GM23338 (cell line): ENCODE measurements around the gene DNAAF5. TPM values are rescaled to one million over a fixed set of nuclear protein-coding genes. Genes with fewer than 3 reads are reported as not detected.

Source experiments
- ATAC-seq: fragments of 200-7000 bp; cut with Tn5 transposase; 3 replicates; pipeline ENCODE4 v1.9.1; 2020
- DNase-seq: peaks from one replicate; pipeline ENCODE4 v3.0.0-alpha.2; 2015; ENCODE audit warnings: low spot score
- H2AFZ ChIP-seq: fragments of 200-600 bp; sonication (generic); 2 replicates; pipeline ENCODE4 v1.8.0; 2016; ENCODE audit warnings: antibody characterized with exemption, mild to moderate bottlenecking, moderate library complexity
- H3F3A ChIP-seq: fragments of 200-600 bp; sonication (generic); replicated peaks from 2 replicates; pipeline ENCODE4 v1.8.0; 2017; ENCODE audit warnings: antibody characterized with exemption, mixed run types, low read depth
- H3K27ac ChIP-seq: fragments of 200-600 bp; sonication (generic); 2 replicates; pipeline ENCODE4 v1.6.1; 2016; ENCODE audit warnings: low read depth
- H3K27me3 ChIP-seq: fragments of 200-600 bp; sonication (generic); 2 replicates; pipeline ENCODE4 v1.8.0; 2016; ENCODE audit warnings: mild to moderate bottlenecking, mixed run types, moderate library complexity; ENCODE audit not compliant: insufficient read depth
- H3K36me3 ChIP-seq: fragments of 200-600 bp; sonication (generic); 2 replicates; pipeline ENCODE4 v1.8.0; 2016; ENCODE audit warnings: mild to moderate bottlenecking; ENCODE audit not compliant: insufficient read depth
- H3K4me1 ChIP-seq: fragments of 200-600 bp; sonication (generic); 2 replicates; pipeline ENCODE4 v1.8.0; 2016; ENCODE audit warnings: mild to moderate bottlenecking, moderate library complexity; ENCODE audit not compliant: insufficient read depth
- H3K4me2 ChIP-seq: fragments of 200-600 bp; sonication (generic); 2 replicates; pipeline ENCODE4 v1.7.1; 2017; ENCODE audit warnings: mixed run types
- H3K4me3 ChIP-seq: fragments of 200-600 bp; sonication (generic); 2 replicates; pipeline ENCODE4 v1.6.1; 2016; ENCODE audit warnings: mixed run types
- H3K79me2 ChIP-seq: fragments of 200-600 bp; sonication (generic); replicated peaks from 2 replicates; pipeline ENCODE4 v1.8.0; 2017; ENCODE audit warnings: mild to moderate bottlenecking; ENCODE audit not compliant: insufficient read depth
- H3K9me2 ChIP-seq: fragments of 200-600 bp; sonication (generic); 2 replicates; pipeline ENCODE4 v1.8.0; 2017; ENCODE audit not compliant: insufficient read depth
- H4K20me1 ChIP-seq: fragments of 200-600 bp; sonication (generic); replicated peaks from 2 replicates; pipeline ENCODE4 v1.8.0; 2017; ENCODE audit warnings: mild to moderate bottlenecking; ENCODE audit not compliant: insufficient read depth
- H3K27ac Mint-ChIP-seq: 2 replicates; pipeline ENCODE4 v1.8.0; 2020; ENCODE audit warnings: inconsistent platforms, mild to moderate bottlenecking, moderate library complexity, mixed read lengths
- H3K27me3 Mint-ChIP-seq: 3 replicates; pipeline ENCODE4 v1.8.0; 2022; ENCODE audit warnings: low read depth, mild to moderate bottlenecking, moderate library complexity, mixed read lengths, inconsistent platforms; ENCODE audit not compliant: insufficient read depth, poor library complexity
- H3K36me3 Mint-ChIP-seq: 3 replicates; pipeline ENCODE4 v1.8.0; 2021; ENCODE audit warnings: low read depth, mild to moderate bottlenecking, inconsistent platforms, moderate library complexity, mixed read lengths
- H3K4me1 Mint-ChIP-seq: 3 replicates; pipeline ENCODE4 v1.8.0; 2020; ENCODE audit warnings: mild to moderate bottlenecking, inconsistent platforms, mixed read lengths
- H3K4me3 Mint-ChIP-seq: 3 replicates; pipeline ENCODE4 v1.8.0; 2021; ENCODE audit warnings: moderate library complexity, mild to moderate bottlenecking, inconsistent platforms, mixed read lengths
- H3K9me3 Mint-ChIP-seq: 3 replicates; pipeline ENCODE4 v1.8.0; 2020; ENCODE audit warnings: moderate library complexity, mild to moderate bottlenecking, inconsistent platforms, mixed read lengths
- CREB1 ChIP-seq: fragments of 250-450 bp; sonication (Bioruptor Pico); IDR thresholded peaks from 2 replicates; pipeline ENCODE4 v1.5.0; 2020; ENCODE audit warnings: low read depth, mild to moderate bottlenecking, moderate library complexity
- ETS1 ChIP-seq: IDR thresholded peaks from 2 replicates; pipeline ENCODE4 v1.6.1; 2016; ENCODE audit warnings: antibody characterized with exemption
- EZH2 ChIP-seq: fragments of 200-600 bp; sonication (generic); IDR thresholded peaks from one replicate; pipeline ENCODE4 v1.8.0; 2017; ENCODE audit warnings: antibody characterized with exemption, mild to moderate bottlenecking, low read depth; ENCODE audit not compliant: unreplicated experiment
- EZH2phosphoT487 ChIP-seq: fragments of 200-600 bp; sonication (generic); IDR thresholded peaks from one replicate; pipeline ENCODE4 v1.8.1; 2018; ENCODE audit warnings: antibody characterized with exemption; ENCODE audit not compliant: unreplicated experiment
- JUNB ChIP-seq: IDR thresholded peaks from one replicate; pipeline ENCODE4 v1.6.1; 2016; ENCODE audit warnings: antibody characterized with exemption; ENCODE audit not compliant: unreplicated experiment
- NANOG ChIP-seq: IDR thresholded peaks from 2 replicates; pipeline ENCODE4 v1.6.1; 2016; ENCODE audit warnings: antibody characterized with exemption, borderline replicate concordance
- POLR2AphosphoS5 ChIP-seq: IDR thresholded peaks from 2 replicates; pipeline ENCODE4 v1.6.1; 2016; ENCODE audit warnings: antibody characterized with exemption, low read depth
- ZNF114 ChIP-seq: fragments of 250-450 bp; sonication (Bioruptor Pico); IDR thresholded peaks from 2 replicates; pipeline ENCODE4 v1.5.0; 2020; ENCODE audit warnings: mild to moderate bottlenecking, moderate library complexity
- ZNF462 ChIP-seq: fragments of 250-450 bp; sonication (Bioruptor Pico); IDR thresholded peaks from 2 replicates; pipeline ENCODE4 v1.5.0; 2020; ENCODE audit warnings: mild to moderate bottlenecking, moderate library complexity
- polyA plus RNA-seq: library from polyadenylated mRNA; unstranded; fragments of >200 nt; fragmentation: Nextera tagmentation; extraction: Ambion mirVana; gene quantifications from 2 replicates; pipeline ENCODE4 v1.2.1, GENCODE V29; 2016
- total RNA-seq: library from RNA; depleted of rRNA; stranded (reverse); fragments of >200 nt; shearing (Covaris generic); gene quantifications from 2 replicates; pipeline ENCODE4 v1.2.3, GENCODE V29; 2014

Gene DNAAF5
- total and polyA plus RNA-seq, 2 experiments from 2014 or later, result 20.4 to 86.7 TPM

- H3K27ac Mint-ChIP-seq, result peak overlapping the region; percentile 30; the same call in 1 of the 2 replicates
- peak overlapping the region; percentile 19; the same call in 1 of the 3 replicates for H3K4me3 Mint-ChIP-seq
- peaks cover 7% of the 10 kb centered on the region for H4K20me1 ChIP-seq
- no peaks in the 10 kb centered on the region for H3K36me3 ChIP-seq
- no peak for DNase-seq
- peaks cover 41% of the 10 kb centered on the region for H3K36me3 Mint-ChIP-seq
- TF ChIP-seq EZH2phosphoT487 (no peak), POLR2AphosphoS5 (no peak), NANOG (no peak), ZNF114 (CRISPR knock-in tag) (no peak), ZNF462 (CRISPR knock-in tag) (no peak), ETS1 (no peak), CREB1 (no peak), JUNB (no peak), EZH2 (no peak)
- no peak overlapping the region for H2AFZ ChIP-seq
- H3K9me2 ChIP-seq, result no peaks in the 10 kb centered on the region
- no peak overlapping the region for H3K4me3 ChIP-seq
- H3K79me2 ChIP-seq, result peaks cover 44% of the 10 kb centered on the region
- H3K9me3 Mint-ChIP-seq, result peaks cover 7% of the 10 kb centered on the region
- no peak overlapping the region for H3K27ac ChIP-seq
- H3F3A ChIP-seq, result no peaks in the 10 kb centered on the region
- H3K4me1 Mint-ChIP-seq, result peaks cover 27% of the 10 kb centered on the region
- no peak overlapping the region for H3K4me2 ChIP-seq
- no peaks in the 10 kb centered on the region for H3K27me3 ChIP-seq
- H3K4me1 ChIP-seq, result peaks cover 3% of the 10 kb centered on the region; the same call in 1 of the 2 replicates
- peaks cover 17% of the 10 kb centered on the region for H3K27me3 Mint-ChIP-seq
- peak; percentile 16; the same call in 2 of the 3 replicates for ATAC-seq
Measured at GRCh38 chr7:714251-714671, 12.2 kb upstream of the DNAAF5 start.
